MCF 10A (cell line): Measurements from ENCODE around the gene PPP1R16B. TPM values are rescaled to one million over a fixed set of nuclear protein-coding genes. Genes with fewer than 3 reads are reported as not detected.

Source experiments
- BruUV-seq: library from RNA; stranded (reverse); fragments of 400-500 nt; replicated peaks from 2 replicates; lab custom pipeline; 2021; lab: Mats Ljungman, UMichigan
- CTCF ChIA-PET: fragments of 300-600 bp; sonication (Branson Sonifier 250); formaldehyde crosslinking; extraction: SDS; loops from one replicate; lab custom pipeline; 2021; ENCODE audit warnings: antibody characterized with exemption, inconsistent platforms; lab: Yijun Ruan, JAX
- POLR2A ChIA-PET: fragments of 300-600, 350-650 bp; sonication (Branson Sonifier 250); formaldehyde crosslinking; extraction: SDS; loops from one replicate; lab custom pipeline; 2020; ENCODE audit warnings: antibody characterized with exemption, inconsistent platforms; lab: Yijun Ruan, JAX
- DNase-seq: peaks from one replicate; pipeline ENCODE4 v3.0.0-alpha.2; 2018; ENCODE audit not compliant: unreplicated experiment
- H3K27ac Mint-ChIP-seq: one replicate; pipeline ENCODE4 v1.8.0; 2022; ENCODE audit warnings: mild to moderate bottlenecking, low read depth, mixed read lengths; ENCODE audit not compliant: unreplicated experiment
- H3K27me3 Mint-ChIP-seq: one replicate; pipeline ENCODE4 v1.8.0; 2022; ENCODE audit warnings: mixed read lengths; ENCODE audit not compliant: insufficient read depth, unreplicated experiment
- H3K36me3 Mint-ChIP-seq: one replicate; pipeline ENCODE4 v1.8.0; 2022; ENCODE audit warnings: mild to moderate bottlenecking, moderate library complexity, mixed read lengths; ENCODE audit not compliant: insufficient read depth, unreplicated experiment
- H3K4me1 Mint-ChIP-seq: one replicate; pipeline ENCODE4 v1.8.0; 2022; ENCODE audit warnings: mixed read lengths; ENCODE audit not compliant: insufficient read depth, unreplicated experiment
- H3K4me3 Mint-ChIP-seq: one replicate; pipeline ENCODE4 v1.8.0; 2022; ENCODE audit warnings: mild to moderate bottlenecking, moderate library complexity, mixed read lengths; ENCODE audit not compliant: unreplicated experiment
- H3K9me3 Mint-ChIP-seq: one replicate; pipeline ENCODE4 v1.8.0; 2022; ENCODE audit warnings: mixed read lengths; ENCODE audit not compliant: unreplicated experiment
- CTCF ChIP-seq: fragments of 200-600 bp; IDR thresholded peaks from one replicate; pipeline ENCODE4 v1.8.0; 2022; ENCODE audit warnings: antibody characterized with exemption, mild to moderate bottlenecking; ENCODE audit not compliant: unreplicated experiment
- intact Hi-C: fragments of 100-400 bp; cut with micrococcal nuclease; formaldehyde crosslinking; loops from 2 replicates; pipeline ENCODE4 v1.14.1; 2022
- total RNA-seq: library from RNA; stranded (reverse); gene quantifications from 2 replicates; pipeline ENCODE4 v1.2.3, GENCODE V29; 2022

The PPP1R16B gene
- total RNA-seq, 1 experiment from 2014 or later: not detected

GRCh38 chr20:38805958-38806854 is 709 bp downstream of the PPP1R16B start:
- Mint-ChIP-seq H3K9me3 (no peaks in the 10 kb centered on the region), H3K4me3 (no peak overlapping the region), H3K4me1 (no peaks in the 10 kb centered on the region), H3K36me3 (no peaks in the 10 kb centered on the region), H3K27ac (no peak overlapping the region), H3K27me3 (peaks cover 24% of the 10 kb centered on the region)
- intact Hi-C loops: no loop called here
- POLR2A ChIA-PET: no interaction called here
- DNase-seq: no peak
- no TSS peak for BruUV-seq
- no peak for TF ChIP-seq CTCF
- CTCF ChIA-PET: interaction anchor here (0.6 to 0.9 kb wide), 3 partner anchors 18 to 244 kb away, joined by 3 to 5 read pairs (median 3); no protein-coding TSS in a partner anchor

GRCh38 chr20:38806855-38807655 is 1.6 kb downstream of the PPP1R16B start:
- Mint-ChIP-seq H3K36me3 (no peaks in the 10 kb centered on the region), H3K9me3 (no peaks in the 10 kb centered on the region), H3K27me3 (peaks cover 24% of the 10 kb centered on the region), H3K4me3 (no peak overlapping the region), H3K4me1 (no peaks in the 10 kb centered on the region), H3K27ac (no peak overlapping the region)
- intact Hi-C loops: no loop called here
- no TSS peak for BruUV-seq
- TF ChIP-seq CTCF: no peak
- no peak for DNase-seq
- ChIA-PET CTCF (interaction anchor here (0.7 to 1.1 kb wide), 3 partner anchors 11 to 243 kb away, joined by 3 to 5 read pairs (median 3); no protein-coding TSS in a partner anchor), POLR2A (no interaction called here)

- Mint-ChIP-seq H3K4me3 (no peak overlapping the region), H3K27me3 (peaks cover 24% of the 10 kb centered on the region)
- CTCF ChIA-PET: interaction anchor here (0.6 kb wide), 1 partner anchor 39 kb away, joined by 3 read pairs; no protein-coding TSS in a partner anchor
Measured at GRCh38 chr20:38809942-38810341, 4.4 kb downstream of the PPP1R16B start.

More at GRCh38 chr20:38809942-38810341, 4.4 kb downstream of the PPP1R16B start:
- Mint-ChIP-seq H3K27ac (no peak overlapping the region), H3K9me3 (no peaks in the 10 kb centered on the region), H3K36me3 (no peaks in the 10 kb centered on the region), H3K4me1 (no peaks in the 10 kb centered on the region)
- no peak for DNase-seq
- no TSS peak for BruUV-seq
- intact Hi-C loops: no loop called here
- POLR2A ChIA-PET: no interaction called here
- no peak for TF ChIP-seq CTCF
